ENCODE results near the gene ARAP3.
A peak's percentile ranks its signal among the peaks of the same experiment; 100 is the strongest.
"Not testable (repeated sequence)": the region's sequence is repeated elsewhere in the genome, so short reads cannot be mapped to it uniquely, and the experiment has no call there.

Gene ARAP3

DNA sequence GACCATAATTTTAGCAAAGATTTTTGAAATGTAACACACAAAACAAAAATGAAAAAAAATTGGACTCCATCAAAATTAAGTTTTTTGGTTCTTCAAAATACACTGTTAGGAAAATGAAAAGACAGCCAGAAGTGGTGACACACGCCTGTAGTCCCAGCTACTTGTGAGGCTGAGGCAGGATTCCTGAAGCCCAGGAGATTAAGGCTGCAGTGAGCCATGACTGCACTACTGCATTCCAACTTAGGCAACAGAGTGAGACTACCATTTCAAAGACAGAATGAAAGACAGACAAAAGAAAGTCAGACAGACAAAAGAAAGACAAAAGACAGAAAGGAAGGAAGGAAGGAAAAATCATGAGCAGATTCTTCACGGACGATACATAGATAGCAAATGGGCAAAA is 70.7 kb downstream of the ARAP3 start:
- DNase-seq = no peak

DNA sequence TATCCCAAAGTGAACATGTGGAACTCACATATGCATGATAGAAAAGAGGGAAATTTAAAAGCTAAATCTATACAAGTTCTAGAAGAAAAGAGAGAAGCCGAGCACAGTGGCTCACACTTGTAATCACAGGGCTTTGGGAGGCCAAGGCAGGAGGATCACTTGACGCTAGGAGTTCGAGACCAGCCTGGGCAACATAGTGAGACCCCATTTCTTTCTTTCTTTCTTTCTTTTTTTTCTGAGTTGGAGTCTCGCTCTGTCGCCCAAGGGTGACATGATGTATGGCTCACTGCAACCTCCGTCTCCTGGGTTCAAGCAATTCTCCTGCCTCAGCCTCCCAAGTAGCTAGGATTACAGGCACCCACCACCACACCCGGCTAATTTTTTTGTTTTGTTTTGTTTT is 72.1 kb downstream of the ARAP3 start:
- not testable (repeated sequence) for DNase-seq

DNA sequence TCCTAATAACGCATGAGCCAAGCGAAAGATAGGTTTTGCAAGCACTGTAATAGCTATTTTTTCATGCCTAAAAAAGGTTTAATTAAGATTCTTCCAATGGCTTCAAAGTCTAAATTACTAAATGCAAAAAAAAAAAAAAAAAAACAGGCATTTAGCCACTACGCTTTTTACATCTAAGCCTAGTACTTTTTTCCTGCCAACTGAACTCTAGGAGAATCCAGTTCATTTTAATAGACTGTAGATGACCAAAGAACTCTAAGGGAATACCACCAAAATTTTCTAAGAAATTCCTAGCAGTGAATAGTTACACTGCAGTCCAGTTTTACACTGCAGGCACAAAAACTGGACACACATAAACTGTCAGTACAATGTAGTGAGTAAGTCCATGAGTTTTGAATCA is 73.0 kb downstream of the ARAP3 start:
- no peak for DNase-seq

DNA sequence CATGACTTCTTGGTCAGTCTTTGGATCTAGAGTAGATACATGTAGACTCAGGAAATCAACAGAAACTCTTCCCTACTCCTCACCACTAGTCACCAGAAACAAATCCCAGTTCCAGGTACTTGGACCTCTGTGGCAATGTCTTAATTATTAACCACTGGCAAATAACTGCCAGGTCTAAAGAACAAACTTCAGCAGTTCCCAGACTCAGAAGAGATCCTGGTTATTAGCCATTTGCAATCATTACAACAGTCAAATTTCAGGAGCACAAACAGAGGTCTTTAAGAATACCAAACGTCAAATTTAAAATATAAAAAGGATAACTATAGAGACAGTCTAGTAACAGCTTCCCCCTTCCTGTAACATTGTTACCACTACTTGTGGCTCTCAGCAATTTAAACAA is 73.5 kb downstream of the ARAP3 start:
- DNase-seq = no peak

DNA sequence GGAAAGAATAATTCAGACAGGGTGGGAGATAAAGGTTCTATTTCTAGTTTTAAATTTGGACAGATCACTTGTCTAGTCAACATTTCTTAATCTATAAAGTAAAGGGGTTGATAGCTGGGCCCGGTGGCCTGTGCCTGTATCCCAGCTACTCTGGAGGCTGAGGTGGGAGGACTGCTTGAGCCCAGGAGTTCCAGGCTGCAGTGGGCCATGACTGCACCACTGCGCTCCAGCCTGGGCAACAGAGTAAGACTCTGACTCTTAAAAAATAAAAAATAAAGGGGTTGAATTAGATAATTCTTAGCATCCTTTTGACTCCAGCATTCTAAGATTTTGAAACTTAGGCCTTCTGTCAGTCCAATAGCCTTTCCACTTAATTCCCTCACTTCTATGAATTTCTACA is 74.0 kb downstream of the ARAP3 start:
- no peak for DNase-seq

DNA sequence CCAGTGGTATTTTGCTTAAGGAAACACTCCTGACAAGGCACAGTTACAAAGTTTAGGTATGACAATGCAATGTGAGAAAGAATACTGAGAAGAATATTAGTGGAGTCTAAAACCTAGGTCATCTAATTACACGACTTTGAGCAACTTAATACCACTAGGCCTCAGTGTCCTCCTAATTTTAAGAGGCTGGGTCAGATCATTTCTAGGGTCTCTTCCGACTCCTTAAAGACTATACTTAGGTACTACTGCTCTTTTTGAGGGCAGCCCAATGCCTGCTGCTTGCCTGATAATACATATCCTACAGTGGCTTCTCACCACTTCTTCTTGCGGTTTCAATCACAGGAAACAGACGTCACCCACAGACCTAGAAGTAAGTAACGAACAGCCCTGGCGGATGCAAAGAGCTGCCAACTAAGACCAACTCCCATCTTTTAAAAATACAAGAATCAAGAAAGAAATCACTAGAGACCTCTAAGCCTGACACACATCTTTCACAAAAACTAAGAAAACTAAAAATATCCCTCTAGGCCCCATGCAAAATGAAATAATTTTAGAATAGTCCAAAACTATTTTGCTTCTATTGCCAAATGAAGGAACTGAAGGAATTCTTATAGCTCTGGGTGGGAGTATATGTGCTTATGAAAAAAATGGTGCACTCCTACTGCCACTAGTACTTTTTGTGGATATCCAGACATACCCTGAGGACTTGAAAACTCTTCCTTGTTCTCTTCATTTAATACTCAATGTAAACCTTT is 76.3 kb downstream of the ARAP3 start:
- peak; percentile 9 for DNase-seq

DNA sequence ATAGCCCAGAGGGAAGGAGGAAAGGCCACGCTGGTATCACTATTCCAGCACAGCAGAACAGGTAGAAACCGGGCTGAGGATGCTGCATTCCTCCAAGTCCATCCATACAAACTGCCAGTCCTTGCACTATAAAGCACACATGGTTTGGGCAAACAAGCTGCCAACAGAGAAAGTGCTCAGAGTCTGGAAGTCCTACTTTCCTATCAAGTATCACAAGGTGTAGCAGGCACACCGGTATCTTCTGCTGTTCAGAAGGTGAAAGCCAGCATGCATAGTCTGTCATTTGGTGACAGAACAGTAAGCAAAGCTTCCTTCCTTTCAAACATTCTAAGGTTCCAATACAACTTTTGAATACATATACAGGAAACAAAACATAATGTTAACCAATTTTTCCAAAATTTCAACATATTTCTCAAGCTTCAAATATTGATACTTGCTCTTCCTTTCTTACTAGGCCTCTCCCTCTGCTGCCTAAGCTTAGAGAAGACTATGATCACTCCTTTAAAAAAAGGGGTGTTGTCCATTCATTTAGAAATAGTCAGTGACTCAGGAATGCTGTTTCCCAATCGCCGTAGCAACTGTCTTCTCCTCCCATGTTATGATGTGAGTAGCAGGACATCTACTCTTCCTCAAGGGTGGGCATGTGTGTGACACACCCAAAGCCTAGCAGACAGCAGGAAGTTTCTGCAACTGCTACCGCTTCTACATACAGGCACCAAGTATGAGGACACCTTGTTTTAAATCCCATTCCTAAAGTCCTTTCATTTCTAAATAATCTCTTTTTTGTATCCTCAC is 77.9 kb downstream of the ARAP3 start:
- DNase-seq = no peak

All from midbrain (tissue), 1 donor.